GM23338 (cell line): ENCODE results near the gene SPI1. TPM values are rescaled to one million over a fixed set of nuclear protein-coding genes. Genes with fewer than 3 reads are reported as not detected.

ENCODE experiments used
- CTCF ChIP-seq, 2 experiments: fragments of 200-600 bp in 1 of 2; sonication (generic) in 1 of 2; conservative IDR thresholded peaks; 2 replicates each; pipeline versions ENCODE4 v1.5.1 to v1.6.1; 2016 to 2017; ENCODE audit warnings: antibody characterized with exemption in 2 of 2, low read depth in 2 of 2, mild to moderate bottlenecking in 2 of 2, moderate library complexity in 1 of 2
- ETS1 ChIP-seq: IDR thresholded peaks from 2 replicates; pipeline ENCODE4 v1.6.1; 2016; ENCODE audit warnings: antibody characterized with exemption
- EZH2phosphoT487 ChIP-seq: fragments of 200-600 bp; sonication (generic); IDR thresholded peaks from one replicate; pipeline ENCODE4 v1.8.1; 2018; ENCODE audit warnings: antibody characterized with exemption; ENCODE audit not compliant: unreplicated experiment
- STAT1 ChIP-seq: IDR thresholded peaks from one replicate; pipeline ENCODE4 v1.6.1; 2016; ENCODE audit warnings: antibody characterized with exemption; ENCODE audit not compliant: unreplicated experiment
- ZNF114 ChIP-seq: fragments of 250-450 bp; sonication (Bioruptor Pico); IDR thresholded peaks from 2 replicates; pipeline ENCODE4 v1.5.0; 2020; ENCODE audit warnings: mild to moderate bottlenecking, moderate library complexity
- ZNF331 ChIP-seq: fragments of 250-450 bp; sonication (Bioruptor Pico); IDR thresholded peaks from 2 replicates; pipeline ENCODE4 v1.5.0; 2020; ENCODE audit warnings: low read depth, mild to moderate bottlenecking, moderate library complexity
- ZNF462 ChIP-seq: fragments of 250-450 bp; sonication (Bioruptor Pico); IDR thresholded peaks from 2 replicates; pipeline ENCODE4 v1.5.0; 2020; ENCODE audit warnings: mild to moderate bottlenecking, moderate library complexity
- polyA plus RNA-seq: library from polyadenylated mRNA; unstranded; fragments of >200 nt; fragmentation: Nextera tagmentation; extraction: Ambion mirVana; gene quantifications from 2 replicates; pipeline ENCODE4 v1.2.1, GENCODE V29; 2016
- total RNA-seq: library from RNA; depleted of rRNA; stranded (reverse); fragments of >200 nt; shearing (Covaris generic); gene quantifications from 2 replicates; pipeline ENCODE4 v1.2.3, GENCODE V29; 2014

The SPI1 gene
- total and polyA plus RNA-seq, 2 experiments from 2014 or later = 0.23 TPM; not detected in 1

GRCh38 chr11:47326198-47326597 is 52.1 kb downstream of the SPI1 start (continued):
- no peak for TF ChIP-seq ZNF462 (CRISPR knock-in tag)
- no peak for TF ChIP-seq STAT1
- no peak for TF ChIP-seq ZNF331 (CRISPR knock-in tag)
- no peak for TF ChIP-seq ZNF114 (CRISPR knock-in tag)
- TF ChIP-seq ETS1 = no peak
- no peak for TF ChIP-seq CTCF (conservative IDR thresholded peaks at IDR 0.05; ENCODE audit: low read depth in 2 of 2)
- no peak for TF ChIP-seq EZH2phosphoT487
